GM21529 (cell line): Measurements from ENCODE around the gene KPNB1.

Experiments
- ATAC-seq: cut with Tn5 transposase; IDR thresholded peaks from one replicate; pipeline ENCODE4 v1.9.1; 2021; ENCODE audit not compliant: unreplicated experiment

Gene KPNB1

DNA sequence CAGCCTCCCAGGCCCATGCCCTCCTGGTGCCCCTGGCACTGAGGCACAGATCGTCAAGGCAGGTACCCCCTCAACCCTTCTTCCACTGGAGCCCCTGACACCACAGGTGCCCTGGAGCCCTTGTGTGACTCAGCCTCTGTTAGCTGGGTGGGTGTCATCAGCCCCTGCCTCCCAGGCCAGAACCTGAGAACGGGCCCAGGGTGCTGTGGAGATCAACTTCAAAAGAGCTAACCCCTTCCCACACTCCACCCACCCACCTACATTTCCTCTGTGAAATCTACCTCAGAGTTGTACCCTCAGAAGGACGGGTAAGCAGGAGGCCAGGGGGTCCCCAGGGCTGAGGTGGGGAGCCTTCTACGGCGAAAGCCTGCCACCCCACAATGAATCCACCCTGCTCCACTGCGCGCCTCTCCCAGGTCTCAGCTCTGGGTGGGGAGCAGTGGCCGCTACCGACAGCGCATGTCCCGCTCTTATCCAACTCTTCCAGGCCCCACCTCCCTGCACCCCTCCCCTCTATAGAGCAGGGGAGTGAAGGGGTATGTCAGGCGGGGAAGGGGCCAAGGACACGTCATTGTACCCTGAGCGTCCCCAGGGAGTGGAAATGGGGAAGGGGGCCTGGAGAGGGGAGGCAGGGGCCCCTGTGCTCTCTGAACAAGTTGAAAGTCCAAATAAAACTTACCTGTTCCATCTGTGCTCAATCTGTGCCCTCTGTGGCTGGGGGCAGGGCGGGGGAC is 61.8 kb downstream of the KPNB1 start:
- ATAC-seq = no peak

DNA sequence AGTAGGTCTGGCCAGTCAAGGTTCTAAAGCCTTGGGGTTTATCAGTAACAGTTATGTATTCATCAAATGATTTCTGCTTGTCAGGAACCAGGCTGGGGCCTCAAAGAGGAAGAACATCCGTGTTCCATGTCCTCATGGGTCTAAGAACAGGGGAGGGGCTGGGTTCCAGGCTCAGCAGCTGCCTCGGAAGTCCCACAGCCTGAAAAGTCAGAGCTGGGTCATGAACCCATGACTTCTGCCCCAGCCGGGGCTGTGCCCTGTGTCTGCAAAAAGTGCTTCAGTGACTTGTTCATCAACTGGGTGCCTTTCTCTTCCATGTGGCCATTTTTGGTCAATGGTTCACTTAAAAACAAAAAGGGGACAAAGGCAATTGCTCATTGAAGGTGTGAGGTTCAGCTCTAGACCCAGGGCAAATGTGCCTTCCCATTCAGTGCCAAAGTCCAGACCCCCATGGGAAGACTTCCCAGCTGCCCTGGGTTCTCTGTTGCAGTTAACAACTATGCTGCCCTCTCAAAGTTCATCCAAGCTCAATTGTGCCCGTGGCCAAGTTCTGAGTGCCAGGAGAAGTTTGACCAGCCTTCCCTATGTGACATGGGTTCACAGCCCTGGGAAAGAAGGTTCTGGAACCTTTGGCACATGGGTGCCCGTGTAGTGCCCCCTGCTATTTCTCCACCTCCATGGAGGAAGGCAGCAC is 62.8 kb downstream of the KPNB1 start:
- ATAC-seq = no peak

- ATAC-seq = no peak
Observed at GRCh38 chr17:47713980-47714700, 64.4 kb downstream of the KPNB1 start.

- no peak for ATAC-seq
Observed at GRCh38 chr17:47714773-47715396, 65.2 kb downstream of the KPNB1 start.

DNA sequence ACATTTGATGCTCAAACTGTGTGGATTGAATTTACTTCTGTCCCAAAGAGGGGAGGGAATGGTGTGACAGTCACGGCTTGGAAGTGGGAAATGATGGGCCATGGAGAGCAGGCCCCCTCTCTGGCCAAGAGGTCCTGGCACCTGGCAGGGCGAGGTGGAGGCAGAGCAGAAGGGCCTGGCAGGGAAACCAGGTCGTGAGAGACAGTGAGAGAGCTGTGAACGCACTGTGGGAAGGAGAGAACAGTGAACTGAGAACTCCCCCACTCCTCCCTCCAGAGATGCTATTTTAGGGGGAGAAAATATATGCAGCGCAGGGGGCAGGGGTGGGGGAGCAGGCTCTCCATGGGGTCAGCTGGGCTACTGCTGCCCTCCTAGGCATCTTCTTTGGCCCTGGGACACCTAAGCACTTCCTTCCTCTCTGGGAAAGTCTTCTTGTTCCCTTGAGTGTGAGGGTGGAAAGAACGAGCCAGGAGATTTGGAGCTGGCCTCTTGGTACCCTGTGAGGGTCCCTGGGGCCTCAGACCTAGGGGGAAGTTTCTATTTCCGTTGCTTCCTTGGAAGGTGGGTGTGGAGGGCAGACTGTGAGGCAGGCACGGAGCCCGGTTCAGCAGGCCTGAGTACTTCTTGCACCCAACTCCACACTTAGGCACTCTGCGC is 66.1 kb downstream of the KPNB1 start:
- ATAC-seq = no peak

DNA sequence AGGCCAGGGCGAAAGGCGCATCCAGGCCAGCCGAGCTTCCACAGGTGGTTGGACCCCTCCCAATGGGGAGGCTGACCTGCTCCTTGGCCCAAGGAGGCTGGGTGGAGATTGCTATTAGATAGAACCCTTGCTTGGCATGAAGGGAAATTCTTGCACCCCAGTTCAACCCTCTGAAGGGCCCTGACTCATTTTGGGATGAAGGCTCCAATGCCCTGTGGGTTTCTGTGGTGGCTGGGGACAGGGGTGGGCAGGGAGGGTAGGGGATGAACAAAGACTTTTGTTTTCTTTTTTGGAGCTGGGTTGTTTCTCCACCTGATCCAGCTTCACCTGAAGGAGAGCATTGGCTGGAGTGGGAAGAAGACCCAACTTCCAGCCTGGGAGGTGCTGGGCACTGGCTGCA is 66.7 kb downstream of the KPNB1 start:
- no peak for ATAC-seq

- no peak for ATAC-seq
Observed at GRCh38 chr17:47717261-47717697, 67.6 kb downstream of the KPNB1 start.

DNA sequence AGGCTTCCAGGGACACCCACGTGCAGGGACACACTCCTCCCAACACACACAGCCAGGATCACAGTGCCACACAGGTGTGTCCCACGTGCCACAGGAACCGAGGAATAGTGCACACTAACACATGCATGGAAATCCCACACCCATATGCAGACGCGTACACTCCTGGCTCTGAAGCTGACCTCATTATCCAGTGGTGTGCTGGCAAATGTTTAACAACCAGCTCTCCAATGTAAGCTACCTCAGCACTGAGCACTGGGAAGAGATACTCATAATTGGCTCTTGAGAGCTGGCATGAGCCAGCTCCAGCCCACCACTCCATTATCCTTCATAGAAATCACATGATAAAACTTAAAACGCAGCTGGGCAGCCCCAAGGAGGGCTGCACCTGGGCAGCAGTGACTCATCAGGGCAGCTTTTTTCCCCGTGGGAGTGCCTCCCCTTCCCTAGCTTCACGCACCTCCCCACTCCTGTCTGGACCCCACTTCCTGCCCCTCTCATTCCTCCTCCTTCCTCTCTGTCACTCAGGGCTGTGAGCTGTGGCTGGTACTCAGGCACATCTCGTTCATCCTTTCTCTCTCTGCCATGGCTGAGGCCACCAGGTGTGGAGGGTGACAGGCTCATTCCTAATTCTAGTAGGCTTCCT is 68.4 kb downstream of the KPNB1 start:
- ATAC-seq = no peak

- no peak for ATAC-seq
Observed at GRCh38 chr17:47718634-47719405, 69.1 kb downstream of the KPNB1 start.

GRCh38 chr17:47719411-47720152 is 69.9 kb downstream of the KPNB1 start:
- ATAC-seq = no peak

- ATAC-seq = no peak
Observed at GRCh38 chr17:47720196-47720595, 70.5 kb downstream of the KPNB1 start.

DNA sequence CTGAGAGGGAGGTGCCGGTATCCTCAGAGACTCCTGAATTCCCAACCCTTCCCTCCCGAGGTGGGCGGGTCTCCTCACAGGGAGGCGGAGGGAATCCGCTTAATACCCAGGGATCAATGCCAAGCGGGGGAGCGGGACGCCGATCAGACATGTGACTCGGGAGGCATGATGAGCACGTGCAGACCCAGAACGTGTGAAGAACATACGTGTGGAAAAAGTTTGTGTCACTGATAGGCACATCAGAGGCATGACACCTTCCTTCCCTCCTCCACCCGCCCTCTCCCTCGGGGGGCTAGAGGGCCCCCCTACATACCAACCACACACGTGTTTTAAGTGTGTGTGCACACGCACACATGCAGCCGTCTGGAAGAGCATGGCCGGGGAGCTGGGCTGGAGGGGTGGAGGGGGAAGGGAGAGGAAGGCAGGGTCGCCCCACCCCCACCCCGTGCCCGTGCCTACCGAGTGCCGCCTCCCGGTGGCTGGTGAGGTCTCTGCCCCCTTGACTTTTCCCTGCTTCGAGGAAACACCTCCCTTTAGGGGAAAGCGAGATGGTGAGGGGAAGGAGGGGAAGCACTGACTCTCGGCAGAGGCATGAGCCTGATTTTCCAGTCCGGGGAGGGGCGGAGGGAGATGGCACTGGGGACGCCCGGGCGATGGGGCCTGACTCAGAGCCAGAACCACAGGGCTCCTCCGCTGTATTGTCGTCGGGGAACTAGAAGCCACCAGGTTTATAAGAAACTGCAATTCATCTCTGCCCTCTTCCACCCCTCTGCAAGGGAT is 71.2 kb downstream of the KPNB1 start:
- peak; percentile 40 for ATAC-seq

DNA sequence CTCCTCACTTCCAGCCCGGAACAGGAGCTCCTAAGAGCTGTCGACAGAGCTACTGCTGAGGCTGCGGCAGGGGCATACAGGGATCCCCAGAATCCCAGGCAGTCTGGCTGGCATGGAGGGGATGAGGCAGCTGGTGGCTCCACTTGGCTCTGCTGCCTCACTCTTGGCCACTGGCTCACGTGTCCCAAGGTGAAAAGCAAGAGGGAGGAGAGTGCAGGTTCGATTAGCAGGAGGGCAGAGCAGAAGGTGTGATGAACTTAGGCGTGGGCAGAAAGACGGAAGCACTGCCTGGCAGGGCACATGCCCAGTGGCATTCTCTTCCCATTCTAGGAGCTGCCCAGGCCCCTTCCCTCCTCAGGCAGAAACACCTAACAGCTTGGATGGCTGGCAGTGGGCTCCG is 72.0 kb downstream of the KPNB1 start:
- no peak for ATAC-seq

DNA sequence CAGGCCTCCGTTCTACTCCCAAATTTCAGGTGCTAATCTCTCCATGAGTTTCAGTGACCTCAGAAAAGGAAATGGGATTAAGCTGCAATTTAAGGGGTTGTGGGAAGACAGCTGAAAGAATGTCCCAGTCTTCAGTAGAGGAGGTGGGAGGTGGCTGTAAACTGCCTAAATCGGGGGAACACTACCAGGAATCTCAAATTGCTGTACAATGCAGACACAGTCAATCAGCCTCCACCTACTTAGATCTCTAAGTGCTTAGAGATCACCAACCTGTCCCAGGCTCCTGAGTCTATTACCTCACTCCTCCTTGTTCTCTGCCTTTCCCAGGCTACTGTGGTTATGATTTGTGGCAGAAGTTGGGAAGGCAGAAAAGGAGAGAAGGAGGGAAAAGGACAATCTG is 75.0 kb downstream of the KPNB1 start:
- ATAC-seq = no peak

DNA sequence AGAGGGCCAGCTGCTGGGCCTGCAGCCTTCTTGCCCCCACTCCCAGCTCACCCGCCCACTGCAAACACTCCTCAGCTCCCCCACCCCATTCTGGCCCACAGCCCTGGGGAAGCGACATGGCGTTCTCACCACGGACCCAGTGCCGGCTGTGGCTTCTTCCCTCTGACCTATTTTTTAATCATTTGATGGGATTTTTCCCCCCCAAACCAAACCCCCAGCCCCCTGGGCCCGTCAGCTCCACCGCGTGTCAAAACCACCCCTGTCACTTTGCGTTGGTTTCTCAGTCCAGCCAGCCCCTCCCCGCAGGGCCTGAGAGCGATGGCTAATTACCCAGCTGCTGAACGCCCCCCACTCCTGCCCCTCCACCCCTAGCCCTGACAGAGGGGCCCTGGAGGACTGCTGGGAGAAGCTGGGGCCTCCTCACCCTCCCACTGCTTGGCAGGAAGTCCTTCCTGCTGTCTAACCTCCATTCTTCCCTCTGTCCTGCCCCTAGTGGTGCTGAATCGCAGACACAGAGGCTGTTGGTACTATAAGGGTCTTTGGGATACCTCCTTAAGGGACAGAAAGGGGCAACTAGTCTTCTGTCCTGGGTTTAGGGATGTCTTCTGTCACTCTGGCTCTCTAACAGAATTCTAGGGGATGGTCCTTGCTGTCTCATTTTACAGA is 75.9 kb downstream of the KPNB1 start:
- ATAC-seq = no peak

GRCh38 chr17:47726796-47727703 is 77.3 kb downstream of the KPNB1 start:
- no peak for ATAC-seq

- no peak for ATAC-seq
Observed at GRCh38 chr17:47727704-47728036, 78.0 kb downstream of the KPNB1 start.
